HFF-Myc (cell line): ENCODE measurements around the gene PIEZO2.

ENCODE experiments used
- DNase-seq: peaks from one replicate; pipeline ENCODE4 v3.0.0-alpha.2; 2011; ENCODE audit warnings: low read depth; ENCODE audit errors: extremely low read depth
- H3K4me3 ChIP-seq: replicated peaks from 2 replicates; pipeline ENCODE4 v1.5.1; 2011; ENCODE audit warnings: low read depth, mild to moderate bottlenecking, control low read depth, low read length
- CTCF ChIP-seq: IDR thresholded peaks from 2 replicates; pipeline ENCODE4 v1.5.1; 2012; ENCODE audit warnings: mild to moderate bottlenecking, low read depth, low read length, control low read depth; ENCODE audit errors: missing control alignments

PIEZO2 gene

GRCh38 chr18:10858477-10858876 lies 290.9 kb downstream of the PIEZO2 start:
- TF ChIP-seq CTCF = no peak
- DNase-seq = no peak
- H3K4me3 ChIP-seq = no peak overlapping the region

- H3K4me3 ChIP-seq = no peak overlapping the region
- no peak for TF ChIP-seq CTCF
- no peak for DNase-seq
Measured at GRCh38 chr18:10856132-10856531, 293.2 kb downstream of the PIEZO2 start.

- no peak for DNase-seq
- no peak for TF ChIP-seq CTCF
- H3K4me3 ChIP-seq = no peak overlapping the region
Measured at GRCh38 chr18:10852385-10853303, 296.7 kb downstream of the PIEZO2 start.

DNA sequence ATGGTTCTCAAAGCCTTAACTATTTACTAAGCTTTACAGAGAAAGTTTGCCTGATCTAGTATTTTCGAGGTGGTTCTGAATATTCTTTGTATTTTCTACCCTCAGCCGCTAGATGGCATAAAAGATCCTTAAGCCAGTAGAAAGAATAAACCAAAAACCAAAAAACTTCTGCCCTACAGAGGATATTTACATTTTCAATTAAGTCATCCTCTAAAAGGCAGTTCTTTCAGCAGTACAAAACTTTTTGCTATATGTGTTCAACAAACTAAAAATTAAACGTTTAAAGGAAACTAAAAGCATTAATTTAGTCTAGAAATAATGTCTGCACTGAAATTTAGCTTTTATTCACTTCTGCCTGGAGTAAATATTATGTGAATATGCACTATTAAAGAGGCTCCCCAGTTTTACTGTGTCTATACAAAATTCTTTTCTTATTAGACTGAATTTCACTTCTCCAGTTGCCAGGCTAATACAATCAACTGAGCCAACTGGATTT lies 297.5 kb downstream of the PIEZO2 start:
- peak; percentile 52 for TF ChIP-seq CTCF
- DNase-seq = peak; percentile 30
- H3K4me3 ChIP-seq = no peak overlapping the region

DNA sequence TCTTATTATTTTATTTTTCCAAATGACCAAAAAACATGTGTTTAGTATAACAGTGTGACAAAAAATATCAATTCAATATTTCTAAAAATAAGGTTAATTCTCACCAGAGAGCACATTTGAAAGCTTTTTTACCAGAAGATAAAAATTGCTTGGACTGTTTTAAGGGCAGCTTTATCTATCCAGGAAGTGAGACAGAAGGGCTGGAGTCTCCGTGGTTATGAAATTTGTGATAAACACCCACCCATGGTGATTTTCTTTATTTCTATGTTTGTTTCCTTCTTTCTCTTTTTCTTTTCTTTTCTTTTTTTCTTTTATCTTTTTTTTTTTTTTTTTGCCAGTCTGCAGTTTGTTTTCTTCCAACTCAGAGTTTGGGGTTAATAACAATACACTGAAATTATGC lies 298.5 kb downstream of the PIEZO2 start:
- H3K4me3 ChIP-seq = no peak overlapping the region
- DNase-seq = no peak
- TF ChIP-seq CTCF = no peak

DNA sequence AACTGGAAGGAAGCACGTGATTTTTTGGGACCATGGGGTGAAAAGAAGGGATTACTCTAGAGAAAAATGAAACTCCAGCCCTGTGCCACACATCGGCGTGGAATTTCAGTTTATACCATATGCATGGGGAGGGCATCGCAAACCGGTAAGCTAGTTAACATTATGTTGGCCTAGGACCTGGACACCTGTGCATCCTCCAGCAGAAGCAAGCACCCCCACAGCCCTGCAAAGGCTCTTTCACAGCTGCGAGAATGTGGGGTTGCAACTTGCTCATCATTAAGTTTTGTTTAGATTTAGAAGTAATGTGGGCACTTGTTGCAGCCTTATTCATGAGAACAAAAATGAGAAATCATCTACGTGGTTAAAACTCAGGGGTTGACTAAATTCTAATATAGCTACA lies 299.2 kb downstream of the PIEZO2 start:
- no peak for DNase-seq
- no peak overlapping the region for H3K4me3 ChIP-seq
- TF ChIP-seq CTCF = no peak
